K562 (cell line): ENCODE data around the gene RPL26.
"Not testable (repeated sequence)": the region's sequence is repeated elsewhere in the genome, so short reads cannot be mapped to it uniquely, and the experiment has no call there.

ENCODE experiments used
- GTF2F1 ChIP-seq: IDR thresholded peaks from 2 replicates; pipeline ENCODE4 v1.6.1; 2011; ENCODE audit warnings: low read depth, low read length, improper control_type of control experiment
- TF ChIP-seq, protein P1 (sequence below), 2 experiments: fragments of 450-650 bp; IDR thresholded peaks; 2 replicates each; pipeline ENCODE4 v1.6.1; 2016; ENCODE audit warnings: mild to moderate bottlenecking in 2 of 2, borderline replicate concordance in 1 of 2, low read depth in 1 of 2, moderate library complexity in 1 of 2
- TF ChIP-seq, protein P2 (sequence below), 3 experiments: IDR thresholded peaks in 2 of 3; conservative IDR thresholded peaks in 1 of 3; 2 replicates each; pipeline ENCODE4 v1.5.1; 2011 to 2012; ENCODE audit warnings: low read length in 3 of 3, mild to moderate bottlenecking in 3 of 3, control low read depth in 2 of 3, improper control_type of control experiment in 1 of 3, inconsistent platforms in 1 of 3, low read depth in 1 of 3, mixed read lengths in 1 of 3, moderate library complexity in 1 of 3; ENCODE audit not compliant: insufficient read depth in 2 of 3

DNA sequence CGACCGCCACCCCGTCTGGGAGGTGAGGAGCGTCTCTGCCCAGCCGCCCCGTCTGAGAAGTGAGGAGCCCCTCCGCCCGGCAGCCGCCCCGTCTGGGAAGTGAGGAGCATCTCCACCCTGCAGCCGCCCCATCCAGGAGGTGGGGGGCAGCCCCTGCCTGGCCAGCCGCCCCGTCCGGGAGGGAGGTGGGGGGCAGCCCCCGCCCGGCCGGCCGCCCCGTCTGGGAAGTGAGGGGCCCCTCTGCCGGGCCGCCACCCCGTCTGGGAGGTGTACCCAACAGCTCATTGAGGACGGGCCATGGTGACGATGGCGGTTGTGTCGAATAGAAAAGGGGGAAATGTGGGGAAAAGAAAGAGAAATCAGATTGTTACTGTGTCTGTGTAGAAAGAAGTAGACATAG, 9.1 kb downstream of the RPL26 start:
- TF ChIP-seq, protein P1, sequence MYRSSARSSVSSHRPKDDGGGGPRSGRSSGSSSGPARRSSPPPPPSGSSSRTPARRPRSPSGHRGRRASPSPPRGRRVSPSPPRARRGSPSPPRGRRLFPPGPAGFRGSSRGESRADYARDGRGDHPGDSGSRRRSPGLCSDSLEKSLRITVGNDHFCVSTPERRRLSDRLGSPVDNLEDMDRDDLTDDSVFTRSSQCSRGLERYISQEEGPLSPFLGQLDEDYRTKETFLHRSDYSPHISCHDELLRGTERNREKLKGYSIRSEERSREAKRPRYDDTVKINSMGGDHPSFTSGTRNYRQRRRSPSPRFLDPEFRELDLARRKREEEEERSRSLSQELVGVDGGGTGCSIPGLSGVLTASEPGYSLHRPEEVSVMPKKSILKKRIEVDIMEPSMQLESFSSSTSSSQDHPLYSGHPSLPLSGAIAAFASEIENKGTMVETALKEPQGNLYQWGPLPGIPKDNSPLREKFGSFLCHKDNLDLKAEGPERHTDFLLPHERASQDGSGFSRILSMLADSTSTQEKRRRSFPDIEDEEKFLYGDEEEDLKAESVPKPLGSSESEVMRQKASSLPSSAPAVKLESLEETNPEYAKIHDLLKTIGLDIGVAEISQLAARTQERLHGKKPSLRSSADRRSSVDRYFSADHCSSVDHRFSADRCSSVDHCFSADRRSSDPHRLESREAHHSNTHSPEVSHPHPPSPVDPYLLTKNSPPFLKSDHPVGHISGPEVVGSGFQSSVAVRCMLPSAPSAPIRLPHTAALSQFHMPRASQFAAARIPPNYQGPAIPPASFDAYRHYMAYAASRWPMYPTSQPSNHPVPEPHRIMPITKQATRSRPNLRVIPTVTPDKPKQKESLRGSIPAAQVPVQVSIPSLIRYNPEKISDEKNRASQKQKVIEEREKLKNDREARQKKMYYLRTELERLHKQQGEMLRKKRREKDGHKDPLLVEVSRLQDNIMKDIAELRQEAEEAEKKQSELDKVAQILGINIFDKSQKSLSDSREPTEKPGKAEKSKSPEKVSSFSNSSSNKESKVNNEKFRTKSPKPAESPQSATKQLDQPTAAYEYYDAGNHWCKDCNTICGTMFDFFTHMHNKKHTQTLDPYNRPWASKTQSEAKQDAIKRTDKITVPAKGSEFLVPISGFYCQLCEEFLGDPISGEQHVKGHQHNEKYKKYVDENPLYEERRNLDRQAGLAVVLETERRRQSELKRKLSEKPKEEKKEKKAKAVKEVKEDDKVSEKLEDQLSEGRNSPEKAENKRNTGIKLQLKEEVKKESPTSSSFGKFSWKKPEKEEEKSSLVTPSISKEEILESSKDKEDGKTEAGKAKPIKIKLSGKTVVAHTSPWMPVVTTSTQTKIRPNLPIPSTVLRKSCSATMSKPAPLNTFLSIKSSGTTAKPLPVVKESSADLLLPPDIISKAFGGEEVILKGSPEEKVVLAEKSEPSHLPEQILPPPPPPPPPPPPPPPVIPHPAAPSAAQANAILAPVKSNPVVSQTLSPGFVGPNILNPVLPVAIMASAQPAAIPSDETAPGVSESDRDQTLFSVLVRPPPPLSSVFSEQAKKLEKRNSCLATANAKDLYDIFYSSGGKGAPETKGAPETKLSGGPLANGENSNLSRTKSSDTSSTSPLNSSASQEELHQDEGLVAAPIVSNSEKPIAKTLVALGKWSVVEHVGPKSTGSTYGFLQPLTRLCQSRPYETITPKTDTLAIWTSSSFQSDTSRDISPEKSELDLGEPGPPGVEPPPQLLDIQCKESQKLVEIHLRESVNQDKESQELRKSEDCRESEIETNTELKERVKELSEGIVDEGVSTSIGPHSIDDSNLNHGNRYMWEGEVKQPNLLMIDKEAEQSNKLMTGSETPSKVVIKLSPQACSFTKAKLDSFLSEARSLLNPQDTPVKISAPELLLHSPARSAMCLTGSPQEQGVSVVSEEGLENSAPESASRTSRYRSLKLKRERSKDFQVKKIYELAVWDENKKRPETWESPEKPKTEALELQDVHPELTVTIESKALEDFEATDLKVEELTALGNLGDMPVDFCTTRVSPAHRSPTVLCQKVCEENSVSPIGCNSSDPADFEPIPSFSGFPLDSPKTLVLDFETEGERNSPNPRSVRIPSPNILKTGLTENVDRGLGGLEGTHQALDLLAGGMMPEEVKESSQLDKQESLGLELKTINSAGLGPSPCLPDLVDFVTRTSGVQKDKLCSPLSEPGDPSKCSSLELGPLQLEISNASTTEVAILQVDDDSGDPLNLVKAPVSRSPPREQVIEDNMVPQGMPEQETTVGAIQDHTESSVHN (IDR thresholded peaks at IDR 0.05; ENCODE audit: borderline replicate concordance in 1 of 2, low read depth in 1 of 2), result not testable (repeated sequence)
- TF ChIP-seq, protein P2, sequence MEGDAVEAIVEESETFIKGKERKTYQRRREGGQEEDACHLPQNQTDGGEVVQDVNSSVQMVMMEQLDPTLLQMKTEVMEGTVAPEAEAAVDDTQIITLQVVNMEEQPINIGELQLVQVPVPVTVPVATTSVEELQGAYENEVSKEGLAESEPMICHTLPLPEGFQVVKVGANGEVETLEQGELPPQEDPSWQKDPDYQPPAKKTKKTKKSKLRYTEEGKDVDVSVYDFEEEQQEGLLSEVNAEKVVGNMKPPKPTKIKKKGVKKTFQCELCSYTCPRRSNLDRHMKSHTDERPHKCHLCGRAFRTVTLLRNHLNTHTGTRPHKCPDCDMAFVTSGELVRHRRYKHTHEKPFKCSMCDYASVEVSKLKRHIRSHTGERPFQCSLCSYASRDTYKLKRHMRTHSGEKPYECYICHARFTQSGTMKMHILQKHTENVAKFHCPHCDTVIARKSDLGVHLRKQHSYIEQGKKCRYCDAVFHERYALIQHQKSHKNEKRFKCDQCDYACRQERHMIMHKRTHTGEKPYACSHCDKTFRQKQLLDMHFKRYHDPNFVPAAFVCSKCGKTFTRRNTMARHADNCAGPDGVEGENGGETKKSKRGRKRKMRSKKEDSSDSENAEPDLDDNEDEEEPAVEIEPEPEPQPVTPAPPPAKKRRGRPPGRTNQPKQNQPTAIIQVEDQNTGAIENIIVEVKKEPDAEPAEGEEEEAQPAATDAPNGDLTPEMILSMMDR (IDR thresholded peaks at IDR 0.05 in 2 of 3, conservative IDR thresholded peaks at IDR 0.05 in 1 of 3; ENCODE audit: insufficient read depth in 2 of 3, low read depth in 1 of 3, low read length in 3 of 3), result not testable (repeated sequence)
- not testable (repeated sequence) for TF ChIP-seq GTF2F1
